HCT116 (cell line): ENCODE data around the gene NALF2. TPM values are rescaled to one million over a fixed set of nuclear protein-coding genes. Genes with fewer than 3 reads are reported as not detected.
A peak's percentile ranks its signal among the peaks of the same experiment; 100 is the strongest.

Experiments
- ATAC-seq: fragments of 200-7000 bp; cut with Tn5 transposase; 2 replicates; pipeline ENCODE4 v1.9.1; 2020; ENCODE audit warnings: mild to moderate bottlenecking, moderate library complexity
- BruUV-seq: library from RNA; stranded (reverse); fragments of 400-500 nt; replicated peaks from 2 replicates; lab custom pipeline; 2021; lab: Mats Ljungman, UMichigan
- CTCF ChIA-PET: fragments of 300-600 bp; sonication (Branson Sonifier 250); formaldehyde crosslinking; loops from one replicate; lab custom pipeline; 2021; ENCODE audit warnings: antibody characterized with exemption; lab: Charles Lee
- POLR2A ChIA-PET: fragments of 300-600, 350-600 bp; sonication (Branson Sonifier 250); formaldehyde crosslinking; loops from one replicate; lab custom pipeline; 2021; ENCODE audit warnings: antibody characterized with exemption; lab: Charles Lee
- RAD21 ChIA-PET, 2 experiments: fragments of 300-600 bp; sonication (Branson Sonifier 250); formaldehyde crosslinking; loops; one replicate each; lab custom pipeline; 2023; ENCODE audit warnings: low total read pairs in 2 of 2; ENCODE audit not compliant: uncharacterized antibody in 2 of 2, unreplicated experiment in 2 of 2, low non-redundant PET in 1 of 2; lab: Charles Lee
- DNase-seq: peaks from one replicate; pipeline ENCODE4 v3.0.0-alpha.2; 2010; ENCODE audit warnings: low read depth, low spot score
- H2AFZ ChIP-seq: fragments of 200-600 bp; shearing (Covaris generic), sonication (generic); 2 replicates; pipeline ENCODE4 v1.6.1; 2017; ENCODE audit warnings: low read depth, mixed run types, mixed read lengths, antibody characterized with exemption, low read length; ENCODE audit not compliant: poor library complexity, severe bottlenecking
- H3K27ac ChIP-seq: 2 replicates; pipeline ENCODE4 v1.5.1; 2012; ENCODE audit warnings: low read depth, low read length
- H3K27me3 ChIP-seq: fragments of 200-600 bp; sonication (generic); 2 replicates; pipeline ENCODE4 v1.6.1; 2016; ENCODE audit warnings: mixed run types, low read length, mixed read lengths; ENCODE audit not compliant: insufficient read depth
- H3K36me3 ChIP-seq, 2 experiments: fragments of 200-500 bp in 1 of 2; fragments of 200-600 bp in 1 of 2; sonication (Bioruptor generic) in 1 of 2; sonication (generic) in 1 of 2; 2 replicates each; pipeline versions ENCODE4 v1.5.1 to v1.6.1; 2014 to 2016; ENCODE audit warnings: low read length in 2 of 2, inconsistent platforms in 1 of 2, mixed read lengths in 1 of 2, mixed run types in 1 of 2; ENCODE audit not compliant: insufficient read depth in 2 of 2, control insufficient read depth in 1 of 2
- H3K4me1 ChIP-seq, 2 experiments: fragments of 200-600 bp in 1 of 2; sonication (generic) in 1 of 2; 2 replicates each; pipeline versions ENCODE4 v1.5.1 to v1.6.1; 2012 to 2017; ENCODE audit warnings: low read length in 2 of 2, inconsistent platforms in 1 of 2, mild to moderate bottlenecking in 1 of 2, mixed read lengths in 1 of 2, mixed run types in 1 of 2, moderate library complexity in 1 of 2; ENCODE audit not compliant: insufficient read depth in 2 of 2, control insufficient read depth in 1 of 2
- H3K4me2 ChIP-seq: fragments of 200-600 bp; sonication (generic); 2 replicates; pipeline ENCODE4 v1.6.1; 2017; ENCODE audit warnings: mixed run types, low read length, mixed read lengths
- H3K4me3 ChIP-seq, 2 experiments: fragments of 200-600 bp in 1 of 2; sonication (generic) in 1 of 2; replicated peaks in 1 of 2; 2 replicates each; pipeline ENCODE4 v1.5.1; 2011 to 2016; ENCODE audit warnings: low read length in 2 of 2, control low read depth in 1 of 2, low read depth in 1 of 2, mild to moderate bottlenecking in 1 of 2, mixed read lengths in 1 of 2, mixed run types in 1 of 2
- H3K79me2 ChIP-seq: fragments of 200-600 bp; sonication (generic); 2 replicates; pipeline ENCODE4 v1.6.1; 2017; ENCODE audit warnings: mild to moderate bottlenecking, mixed run types, low read length, moderate library complexity, mixed read lengths; ENCODE audit not compliant: insufficient read depth
- H3K9ac ChIP-seq: fragments of 200-600 bp; sonication (generic); 2 replicates; pipeline ENCODE4 v1.6.1; 2016; ENCODE audit warnings: low read length, mixed read lengths
- H3K9me2 ChIP-seq: fragments of 200-600 bp; sonication (generic), shearing (Covaris generic); 2 replicates; pipeline ENCODE4 v1.6.1; 2017; ENCODE audit warnings: mixed run types, mild to moderate bottlenecking, moderate library complexity; ENCODE audit not compliant: insufficient read depth
- H3K9me3 ChIP-seq, 2 experiments: fragments of 200-500 bp in 1 of 2; fragments of 200-600 bp in 1 of 2; sonication (Bioruptor generic) in 1 of 2; sonication (generic) in 1 of 2; 2 replicates each; pipeline ENCODE4 v1.6.1; 2014 to 2017; ENCODE audit warnings: low read length in 2 of 2, mixed read lengths in 2 of 2, inconsistent platforms in 1 of 2, low read depth in 1 of 2, mild to moderate bottlenecking in 1 of 2, mixed run types in 1 of 2, moderate library complexity in 1 of 2; ENCODE audit not compliant: control insufficient read depth in 1 of 2, insufficient read depth in 1 of 2
- H4K20me1 ChIP-seq: fragments of 200-600 bp; sonication (generic), shearing (Covaris generic); 2 replicates; pipeline ENCODE4 v1.6.1; 2017; ENCODE audit warnings: mixed run types, mild to moderate bottlenecking, moderate library complexity; ENCODE audit not compliant: insufficient read depth
- ATF3 ChIP-seq: IDR thresholded peaks from 2 replicates; pipeline ENCODE4 v1.6.1; 2012
- CBX3 ChIP-seq: IDR thresholded peaks from 2 replicates; pipeline ENCODE4 v1.6.1; 2012; ENCODE audit warnings: low read depth
- CEBPB ChIP-seq: IDR thresholded peaks from 2 replicates; pipeline ENCODE4 v1.6.1; 2012; ENCODE audit warnings: low read depth
- CTCF ChIP-seq, 3 experiments: fragments of 200-600 bp in 1 of 3; sonication (generic) in 1 of 3; IDR thresholded peaks in 2 of 3; conservative IDR thresholded peaks in 1 of 3; 2 replicates each; pipeline ENCODE4 v1.5.1; 2012 to 2017; ENCODE audit warnings: low read depth in 2 of 3, low read length in 2 of 3, antibody characterized with exemption in 1 of 3, borderline replicate concordance in 1 of 3, control low read depth in 1 of 3, mild to moderate bottlenecking in 1 of 3, mixed read lengths in 1 of 3, mixed run types in 1 of 3, moderate library complexity in 1 of 3; ENCODE audit not compliant: insufficient read depth in 1 of 3
- EGR1 ChIP-seq: IDR thresholded peaks from 2 replicates; pipeline ENCODE4 v1.6.1; 2012; ENCODE audit warnings: low read depth
- ELF1 ChIP-seq: IDR thresholded peaks from 2 replicates; pipeline ENCODE4 v1.6.1; 2012; ENCODE audit warnings: low read depth, borderline replicate concordance
- EZH2phosphoT487 ChIP-seq: fragments of 200-600 bp; IDR thresholded peaks from 2 replicates; pipeline ENCODE4 v1.6.1; 2018; ENCODE audit warnings: antibody characterized with exemption, borderline replicate concordance
- FOSL1 ChIP-seq: IDR thresholded peaks from 2 replicates; pipeline ENCODE4 v1.6.1; 2012; ENCODE audit warnings: low read depth
- JUND ChIP-seq: IDR thresholded peaks from 2 replicates; pipeline ENCODE4 v1.6.1; 2012
- REST ChIP-seq: IDR thresholded peaks from 2 replicates; pipeline ENCODE4 v1.6.1; 2012; ENCODE audit warnings: low read depth
- ZBTB33 ChIP-seq: IDR thresholded peaks from 2 replicates; pipeline ENCODE4 v1.6.1; 2011; ENCODE audit warnings: mild to moderate bottlenecking, low read length, moderate library complexity; ENCODE audit not compliant: insufficient replicate concordance; ENCODE audit errors: extremely low read depth
- ZNF274 ChIP-seq: fragments of 200-500 bp; sonication (Bioruptor generic); IDR thresholded peaks from 2 replicates; pipeline ENCODE4 v1.6.1; 2014; ENCODE audit warnings: mild to moderate bottlenecking, low read depth, low read length, inconsistent platforms
- intact Hi-C: fragments of 100-400 bp; cut with micrococcal nuclease; formaldehyde crosslinking; loops from 2 replicates; pipeline ENCODE4 v1.10.0; 2022
- total RNA-seq: library from RNA; stranded (reverse); gene quantifications from one replicate; pipeline ENCODE4 v1.2.1, GENCODE V29; 2021; ENCODE audit not compliant: unreplicated experiment
- TF ChIP-seq, protein P1 (sequence below): IDR thresholded peaks from 2 replicates; pipeline ENCODE4 v1.6.1; 2012

NALF2 gene
- total RNA-seq, 1 experiment from 2014 or later, result 8.7 TPM

DNA sequence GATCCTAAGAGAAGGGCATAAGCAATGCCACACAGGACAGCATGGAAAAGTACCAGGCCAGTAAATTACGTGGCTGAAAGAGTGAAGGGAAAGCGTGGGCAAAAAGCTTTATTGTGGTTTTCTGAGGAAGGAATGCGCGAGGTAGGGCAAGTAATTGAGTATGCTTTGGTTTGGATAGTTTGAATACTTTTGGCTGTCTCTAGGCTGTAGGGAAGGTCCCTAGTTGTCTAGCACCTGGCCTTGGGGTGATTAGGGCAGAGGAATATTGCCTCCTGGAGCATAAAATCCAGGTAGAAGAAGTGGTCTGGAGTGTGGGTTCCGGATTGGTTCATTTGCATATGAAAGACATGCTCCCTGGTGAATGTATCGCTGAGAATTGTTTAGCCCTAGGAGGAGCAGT is 46.4 kb upstream of the NALF2 start:
- ATAC-seq (peak; percentile 64), DNase-seq (no peak)
- intact Hi-C loops, result no loop called here
- POLR2A ChIA-PET, result no interaction called here
- no peak overlapping the region for H3K4me3 ChIP-seq
- CTCF ChIA-PET, result no interaction called here
- no peaks in the 10 kb centered on the region for H3K36me3 ChIP-seq
- H2AFZ ChIP-seq, result peak overlapping the region; percentile 32
- no peaks in the 10 kb centered on the region for H3K27me3 ChIP-seq
- H4K20me1 ChIP-seq, result no peaks in the 10 kb centered on the region
- H3K27ac ChIP-seq, result no peak overlapping the region
- H3K9ac ChIP-seq, result no peak overlapping the region
- peaks cover 7 to 10% of the 10 kb centered on the region in 2 experiments; a peak in 2 of 4 replicates for H3K4me1 ChIP-seq
- H3K9me2 ChIP-seq, result no peaks in the 10 kb centered on the region
- H3K9me3 ChIP-seq, result no peaks in the 10 kb centered on the region
- RAD21 ChIA-PET, result no interaction called here
- BruUV-seq, result no TSS peak
- no peaks in the 10 kb centered on the region for H3K79me2 ChIP-seq
- H3K4me2 ChIP-seq, result peak overlapping the region; percentile 53
- TF ChIP-seq EGR1 (peak; percentile 25; the same call in 1 of the 2 replicates), EZH2phosphoT487 (no peak), ZBTB33 (no peak), JUND (no peak)
- TF ChIP-seq, all 23 proteins: peak for 1

GRCh38 chrX:69466546-69466945 is 37.6 kb upstream of the NALF2 start:
- intact Hi-C loops, result no loop called here
- Histone ChIP-seq H3K79me2 (no peaks in the 10 kb centered on the region), H3K9me2 (no peaks in the 10 kb centered on the region), H2AFZ (no peak overlapping the region), H3K27ac (no peak overlapping the region), H3K27me3 (no peaks in the 10 kb centered on the region), H3K9ac (no peak overlapping the region), H4K20me1 (no peaks in the 10 kb centered on the region), H3K36me3 (no peaks in the 10 kb centered on the region), H3K4me1 (no peaks in the 10 kb centered on the region), H3K9me3 (no peaks in the 10 kb centered on the region), H3K4me3 (no peak overlapping the region), H3K4me2 (no peak overlapping the region)
- POLR2A ChIA-PET, result no interaction called here
- no TSS peak for BruUV-seq
- DNase-seq (no peak), ATAC-seq (no peak)
- RAD21 ChIA-PET, result no interaction called here
- CTCF ChIA-PET, result no interaction called here
- TF ChIP-seq CBX3, result no peak
- no peak for TF ChIP-seq ATF3
- no peak for TF ChIP-seq JUND
- no peak for TF ChIP-seq FOSL1
- TF ChIP-seq ELF1, result no peak
- TF ChIP-seq CTCF (IDR thresholded peaks at IDR 0.05 in 2 of 3, conservative IDR thresholded peaks at IDR 0.05 in 1 of 3; ENCODE audit: borderline replicate concordance in 1 of 3, insufficient read depth in 1 of 3, low read depth in 2 of 3, low read length in 2 of 3), result no peak
- TF ChIP-seq REST, result no peak
- no peak for TF ChIP-seq CEBPB
- no peak for TF ChIP-seq EGR1
- no peak for TF ChIP-seq ZNF274
- TF ChIP-seq, protein P1, sequence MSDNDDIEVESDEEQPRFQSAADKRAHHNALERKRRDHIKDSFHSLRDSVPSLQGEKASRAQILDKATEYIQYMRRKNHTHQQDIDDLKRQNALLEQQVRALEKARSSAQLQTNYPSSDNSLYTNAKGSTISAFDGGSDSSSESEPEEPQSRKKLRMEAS, result no peak
